DMS 273 (cell line): ENCODE data around the gene GABRB1.

ENCODE experiments used
- DNase-seq: peaks from one replicate; lab custom pipeline; 2025; ENCODE audit not compliant: unreplicated experiment; lab: John Stamatoyannopoulos, UW

Gene GABRB1

GRCh38 chr4:47381172-47381571, 349.8 kb downstream of the GABRB1 start:
- DNase-seq = no peak

- no peak for DNase-seq
These were observed 351.5 kb downstream of the GABRB1 start for GRCh38 chr4:47382846-47383360.

- peak; percentile 55 for DNase-seq
These were observed 352.6 kb downstream of the GABRB1 start for GRCh38 chr4:47383829-47384427.

DNA sequence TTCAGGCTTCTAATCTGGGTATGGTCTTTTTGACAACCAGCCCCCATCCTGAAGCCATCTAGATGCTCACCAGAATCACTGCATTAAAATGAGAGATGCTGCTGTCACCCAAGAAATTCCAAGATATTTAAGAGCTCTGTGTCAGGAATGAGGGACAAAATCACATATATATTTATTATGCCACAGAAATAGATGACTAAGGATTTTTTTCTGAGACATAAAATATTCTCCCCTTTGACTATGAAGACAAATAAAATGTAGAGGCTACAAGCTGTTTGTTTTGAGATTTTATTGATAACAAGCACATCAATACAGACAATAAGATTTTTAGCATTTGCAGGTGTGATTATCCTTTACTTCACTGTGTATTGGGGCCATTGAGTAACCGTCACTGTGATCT, 354.8 kb downstream of the GABRB1 start:
- no peak for DNase-seq

- no peak for DNase-seq
These were observed 355.3 kb downstream of the GABRB1 start for GRCh38 chr4:47386561-47387235.

DNA sequence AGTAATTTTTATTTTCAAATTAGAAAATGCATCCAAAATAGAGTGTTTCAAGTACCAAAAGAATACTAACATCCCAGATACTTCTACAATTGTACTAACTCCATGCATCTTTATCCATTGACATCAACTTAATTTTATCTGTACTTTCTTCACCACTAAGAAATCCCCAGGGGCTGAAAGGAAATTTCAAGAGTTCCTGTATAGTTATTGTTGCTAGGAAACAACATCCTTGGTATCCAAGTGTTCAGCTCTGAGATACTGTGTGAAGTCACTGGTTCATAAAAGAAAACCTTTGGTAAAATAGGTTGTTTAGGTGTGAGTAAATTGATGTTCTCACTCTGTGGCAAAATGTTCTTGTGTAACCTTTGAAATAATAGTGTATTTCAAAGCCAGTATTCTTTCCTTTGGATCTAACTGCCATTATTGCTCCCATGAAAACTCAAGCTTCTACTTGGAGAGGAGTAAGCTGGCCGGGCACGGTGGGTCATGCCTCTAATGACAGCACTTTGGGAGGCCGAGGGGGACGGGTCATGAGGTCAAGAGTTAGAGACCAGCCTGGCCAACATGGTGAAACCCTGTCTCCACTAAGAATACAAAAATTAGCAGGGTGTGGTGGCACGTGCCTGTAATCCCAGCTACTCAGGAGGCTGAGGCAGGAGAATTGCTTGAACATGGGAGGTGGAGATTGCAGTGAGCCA, 359.2 kb downstream of the GABRB1 start:
- no peak for DNase-seq

GRCh38 chr4:47391256-47391655, 359.9 kb downstream of the GABRB1 start:
- DNase-seq = no peak

DNA sequence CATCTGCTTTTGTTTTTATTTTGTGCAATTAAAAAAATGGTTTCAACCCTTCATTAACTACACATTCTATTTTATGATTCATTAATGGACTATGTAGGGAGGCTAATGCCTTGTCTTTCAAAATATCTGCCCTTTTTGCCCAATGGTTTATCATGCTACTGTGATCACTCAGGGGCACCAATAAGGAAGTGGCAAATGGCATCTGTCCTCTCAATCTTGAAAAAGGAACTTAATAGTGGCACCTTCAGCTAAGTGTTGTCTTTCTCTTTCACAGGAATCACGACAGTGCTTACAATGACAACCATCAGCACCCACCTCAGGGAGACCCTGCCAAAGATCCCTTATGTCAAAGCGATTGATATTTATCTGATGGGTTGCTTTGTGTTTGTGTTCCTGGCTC, 375.0 kb downstream of the GABRB1 start:
- DNase-seq = no peak

DNA sequence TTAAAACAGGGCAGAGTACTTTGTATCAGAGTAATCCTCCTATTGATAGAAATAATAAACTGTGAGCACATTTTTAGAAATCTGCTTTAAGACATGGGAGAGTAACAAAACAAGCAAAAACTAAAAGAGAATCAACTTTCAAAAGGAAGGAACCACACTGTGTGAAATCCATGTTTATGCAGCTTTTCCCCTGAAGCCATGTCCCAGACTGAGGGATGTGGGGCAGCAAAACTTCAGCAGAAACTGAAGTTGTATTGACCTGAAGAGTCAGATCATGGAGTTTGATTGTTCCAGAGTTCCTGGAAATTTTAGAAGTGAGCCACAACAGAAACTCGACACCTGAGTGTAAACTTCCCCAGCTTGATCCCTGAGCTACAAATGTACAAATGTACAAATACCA, 378.9 kb downstream of the GABRB1 start:
- no peak for DNase-seq

DNA sequence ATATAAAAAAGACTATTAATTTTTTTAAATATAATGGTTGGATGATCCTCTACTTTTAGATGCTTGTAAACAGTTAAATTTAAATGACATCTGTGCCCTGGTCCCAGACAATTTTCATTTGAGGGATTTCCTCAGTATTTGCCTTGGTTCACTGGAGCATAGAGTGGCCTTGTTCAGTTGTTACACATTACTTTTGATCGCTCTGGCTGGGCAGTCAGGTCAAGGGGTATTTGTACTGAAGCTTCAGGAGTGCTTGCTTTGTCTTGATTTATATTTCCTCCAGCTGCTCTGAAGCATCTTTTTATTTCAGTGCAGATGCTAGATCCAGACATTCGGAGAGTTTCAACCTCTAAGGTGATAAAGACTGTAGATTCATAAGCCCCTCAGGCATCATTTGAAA, 382.2 kb downstream of the GABRB1 start:
- DNase-seq = no peak

GRCh38 chr4:47415719-47416118, 384.4 kb downstream of the GABRB1 start:
- DNase-seq = no peak

DNA sequence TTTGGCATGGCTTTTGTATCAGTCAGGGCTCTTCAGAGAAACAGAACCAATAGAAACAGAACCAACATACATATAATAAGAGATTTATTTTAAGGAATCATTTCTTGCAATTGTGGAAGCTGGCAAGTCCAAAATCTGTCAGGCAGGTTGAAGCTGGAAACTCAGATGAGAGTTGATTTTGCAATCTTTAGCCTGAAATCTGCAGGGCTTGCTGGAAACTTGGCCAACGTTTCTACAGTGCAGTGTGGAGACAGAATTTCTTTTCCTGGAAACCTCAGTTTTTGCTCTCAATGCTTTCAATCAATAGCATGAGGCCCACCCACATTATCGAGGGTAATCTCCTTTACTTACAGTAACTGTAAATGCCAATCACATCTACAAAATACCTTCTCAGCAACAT, 386.8 kb downstream of the GABRB1 start:
- no peak for DNase-seq

- DNase-seq = no peak
These were observed 387.9 kb downstream of the GABRB1 start for GRCh38 chr4:47419296-47419695.

DNA sequence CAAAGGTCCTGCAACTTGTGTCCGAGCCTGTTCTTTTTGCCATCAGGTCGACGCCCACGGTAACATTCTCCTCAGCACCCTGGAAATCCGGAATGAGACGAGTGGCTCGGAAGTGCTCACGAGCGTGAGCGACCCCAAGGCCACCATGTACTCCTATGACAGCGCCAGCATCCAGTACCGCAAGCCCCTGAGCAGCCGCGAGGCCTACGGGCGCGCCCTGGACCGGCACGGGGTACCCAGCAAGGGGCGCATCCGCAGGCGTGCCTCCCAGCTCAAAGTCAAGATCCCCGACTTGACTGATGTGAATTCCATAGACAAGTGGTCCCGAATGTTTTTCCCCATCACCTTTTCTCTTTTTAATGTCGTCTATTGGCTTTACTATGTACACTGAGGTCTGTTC, 394.3 kb downstream of the GABRB1 start:
- no peak for DNase-seq

DNA sequence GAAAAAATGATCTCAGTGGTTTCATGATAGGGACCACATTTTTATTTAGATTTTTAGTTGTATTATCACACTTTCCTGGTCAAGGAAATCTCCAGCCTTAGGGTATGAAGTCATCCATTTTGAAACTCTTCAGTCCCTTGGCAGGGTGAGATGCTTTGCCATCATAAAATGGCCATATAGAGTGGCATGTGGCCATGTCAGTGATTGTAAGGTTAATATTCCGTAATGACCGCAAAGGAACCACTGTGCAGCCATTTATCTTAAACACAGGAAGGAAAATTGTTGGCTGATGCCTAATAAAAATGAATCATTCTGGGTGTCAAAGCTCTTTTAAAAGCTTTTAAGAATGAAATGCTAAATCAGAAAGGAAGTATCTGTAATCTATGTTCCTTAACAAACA, 396.6 kb downstream of the GABRB1 start:
- no peak for DNase-seq

GRCh38 chr4:47432749-47433148, 401.4 kb downstream of the GABRB1 start:
- no peak for DNase-seq

GRCh38 chr4:47434931-47435330, 403.6 kb downstream of the GABRB1 start:
- DNase-seq = no peak

- DNase-seq = no peak
These were observed 411.6 kb downstream of the GABRB1 start for GRCh38 chr4:47442980-47443379.

GRCh38 chr4:47444031-47444430, 412.7 kb downstream of the GABRB1 start:
- no peak for DNase-seq

DNA sequence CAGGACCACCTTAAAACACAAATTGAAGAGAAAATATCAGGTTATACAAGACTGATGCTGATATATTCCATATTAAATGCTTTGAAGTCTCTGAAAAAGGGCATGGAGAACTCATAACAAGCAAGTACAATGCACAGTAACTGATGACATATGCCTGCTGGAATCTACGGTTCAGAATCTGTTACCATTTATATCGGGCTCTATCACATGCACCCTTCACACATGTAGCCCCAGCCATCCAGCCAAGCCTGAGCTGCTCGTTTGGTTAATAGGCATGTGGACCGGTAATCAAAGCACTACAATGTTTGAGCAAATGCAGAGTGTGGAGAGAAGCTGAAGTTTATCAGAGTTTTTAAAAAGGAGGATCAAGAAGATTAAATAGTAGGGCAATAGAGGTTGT, 420.3 kb downstream of the GABRB1 start:
- no peak for DNase-seq

GRCh38 chr4:47462799-47463234, 431.4 kb downstream of the GABRB1 start:
- peak; percentile 27 for DNase-seq
